HG03520 (cell line): ENCODE results near the gene WDR59.
"Not testable (repeated sequence)": the region's sequence is repeated elsewhere in the genome, so short reads cannot be mapped to it uniquely, and the experiment has no call there.

Experiments
- ATAC-seq: cut with Tn5 transposase; IDR thresholded peaks from one replicate; pipeline ENCODE4 v1.9.1; 2021; ENCODE audit warnings: mild to moderate bottlenecking, moderate library complexity; ENCODE audit not compliant: unreplicated experiment

The WDR59 gene

DNA sequence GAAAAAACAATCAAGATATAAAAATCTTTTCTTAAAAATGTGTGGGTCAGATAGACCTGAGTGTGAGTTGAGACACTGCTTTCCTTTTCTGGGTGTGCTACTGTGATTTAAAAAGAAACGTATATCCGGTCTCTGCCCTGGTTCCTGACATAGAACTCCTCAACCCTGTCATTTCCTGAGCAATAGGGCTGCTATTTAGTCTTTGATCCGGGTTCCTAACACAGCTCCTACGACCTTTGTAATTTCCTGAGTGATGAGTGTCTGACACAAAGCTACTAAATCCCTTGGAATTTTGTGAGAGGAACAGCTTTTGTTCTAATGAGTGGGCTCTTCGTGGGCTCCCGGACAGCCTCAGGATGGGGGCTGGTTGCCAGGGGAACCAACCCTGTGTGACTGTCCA is 116.4 kb downstream of the WDR59 start:
- ATAC-seq: no peak

DNA sequence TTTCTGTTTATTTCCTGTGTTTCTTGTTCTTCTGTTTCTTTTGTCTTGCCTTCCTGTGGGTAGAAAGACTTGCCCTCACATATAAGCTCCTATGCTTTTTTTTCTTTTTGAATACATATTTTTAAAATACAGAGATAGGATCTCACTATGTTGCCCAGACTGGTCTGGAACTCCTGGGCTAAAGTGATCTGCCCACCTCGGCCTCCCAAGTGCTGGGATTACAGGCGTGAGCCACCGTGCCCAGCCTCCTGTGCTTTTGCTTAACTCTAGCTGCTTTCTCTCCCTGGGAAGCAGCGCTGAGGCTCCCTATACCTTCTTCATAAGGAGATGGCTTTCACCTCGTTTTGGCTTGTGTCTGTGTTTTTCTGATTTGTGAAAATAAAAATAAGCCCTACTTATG is 116.9 kb downstream of the WDR59 start:
- no peak for ATAC-seq

DNA sequence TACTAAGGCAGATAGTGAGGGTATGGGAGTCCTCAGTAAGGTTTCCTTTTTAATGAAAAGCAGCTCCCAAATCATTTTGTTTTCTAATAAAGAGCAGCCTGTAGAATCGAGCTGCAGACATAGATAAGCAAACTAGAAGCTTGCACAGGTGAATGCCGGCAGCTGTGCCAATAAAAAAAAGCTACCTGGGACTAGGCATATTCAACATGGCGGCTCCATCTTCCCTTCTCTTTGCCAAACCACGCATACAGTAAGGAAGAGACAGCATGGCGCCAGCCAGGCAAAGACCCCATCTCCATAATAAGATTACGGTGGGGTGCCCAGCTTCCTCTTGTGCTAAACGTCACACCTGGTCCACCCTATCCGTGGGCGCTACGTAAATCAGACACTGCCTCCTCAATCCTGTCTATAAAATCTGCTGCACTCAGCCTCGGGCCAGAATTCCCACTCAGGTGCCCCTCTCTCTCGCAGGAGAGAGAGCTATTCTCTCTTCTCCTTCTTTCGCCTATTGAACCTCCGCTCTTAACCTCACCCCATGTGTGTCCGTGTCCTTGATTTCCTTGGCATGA is 117.6 kb downstream of the WDR59 start:
- no peak for ATAC-seq

DNA sequence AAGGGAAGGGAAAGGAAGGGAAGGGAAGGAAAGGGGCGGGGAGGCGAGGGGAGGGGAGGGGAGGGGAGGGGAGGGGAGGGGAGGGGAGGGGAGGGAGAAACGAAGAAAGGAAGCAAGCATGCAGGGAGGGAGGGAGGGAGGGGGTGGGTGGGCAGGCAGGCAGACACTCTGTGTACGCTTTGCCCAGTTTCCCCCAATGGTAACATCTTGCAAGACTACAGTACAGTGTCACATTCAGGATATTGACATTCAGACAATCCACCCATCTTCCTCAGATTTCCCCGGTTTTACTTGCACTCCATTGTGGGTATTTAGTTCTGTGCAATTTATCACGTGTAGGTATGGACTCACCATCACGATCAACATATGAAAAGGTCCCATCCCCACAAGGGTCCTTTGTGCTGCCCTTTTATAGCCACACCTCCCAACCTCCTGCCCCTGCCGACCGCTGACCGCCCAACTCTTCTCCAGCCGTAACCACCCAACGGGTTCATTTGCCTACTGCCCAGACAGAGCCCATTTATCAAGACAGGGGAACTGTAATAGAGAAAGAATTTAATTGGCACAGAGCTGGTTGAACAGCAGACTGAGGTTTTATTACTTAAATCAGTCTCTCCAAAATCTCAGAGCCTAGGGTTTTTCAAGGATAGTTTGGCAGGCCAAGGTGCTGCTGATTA is 118.9 kb downstream of the WDR59 start:
- ATAC-seq: no peak

DNA sequence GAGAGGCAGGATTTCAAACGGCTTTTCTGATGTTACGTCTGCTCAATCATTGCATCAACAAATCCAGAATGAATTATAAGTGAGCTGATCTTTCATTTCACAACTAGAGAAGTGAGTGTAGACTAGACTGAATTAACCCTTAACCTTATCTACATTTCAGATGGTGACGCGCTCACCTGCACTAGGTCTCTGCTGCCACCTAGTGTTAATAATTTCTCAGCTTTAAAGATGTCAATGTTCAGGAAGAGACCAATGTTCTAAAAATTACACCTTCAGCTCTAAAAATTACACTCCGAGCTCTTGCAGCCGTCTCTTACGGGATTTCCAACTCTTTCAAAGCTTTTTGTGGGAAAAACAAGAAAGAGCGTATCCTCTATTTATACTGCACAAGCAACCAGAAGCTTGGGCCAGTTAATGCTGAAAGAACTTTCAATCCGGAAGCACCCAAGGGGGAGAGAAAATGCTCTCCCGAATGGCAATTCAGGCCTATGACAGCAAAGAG is 122.1 kb downstream of the WDR59 start:
- no peak for ATAC-seq

DNA sequence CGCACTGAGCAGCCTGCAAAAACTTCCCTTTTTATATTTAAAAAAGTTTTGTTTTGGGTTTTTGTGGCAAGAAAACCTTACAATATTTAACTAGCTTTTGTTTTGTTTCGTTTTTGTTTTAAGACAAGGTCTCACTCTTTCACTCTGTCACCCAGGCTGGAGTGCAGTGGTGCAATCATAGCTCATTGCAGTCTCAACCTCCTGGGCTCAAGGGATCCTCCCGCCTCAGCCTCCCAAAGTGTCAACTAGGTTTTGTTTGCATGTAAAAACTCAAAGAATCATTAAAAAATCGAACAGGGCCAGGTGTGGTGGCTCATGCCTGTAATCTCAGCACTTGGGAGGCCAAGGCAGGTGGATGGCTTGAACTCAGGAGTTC is 132.4 kb downstream of the WDR59 start:
- no peak for ATAC-seq

DNA sequence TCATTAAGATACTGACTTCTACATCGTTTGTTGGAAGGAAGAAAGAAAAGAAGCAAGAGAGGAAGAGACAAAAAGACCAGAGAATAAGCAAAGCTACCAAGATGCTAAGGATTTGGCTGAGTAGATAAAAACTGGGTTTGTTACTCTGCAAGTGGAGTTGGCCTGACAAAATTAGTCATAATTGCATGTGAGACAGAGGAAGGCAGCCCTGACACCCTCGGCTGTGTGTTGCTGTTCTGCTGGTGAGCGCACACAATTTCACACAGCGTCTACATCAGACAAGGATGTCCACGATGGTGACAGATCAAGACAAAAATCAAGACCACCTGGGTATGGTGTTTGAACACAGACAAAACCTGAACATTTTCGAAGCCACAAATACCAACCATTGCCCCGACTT is 134.9 kb downstream of the WDR59 start:
- no peak for ATAC-seq

DNA sequence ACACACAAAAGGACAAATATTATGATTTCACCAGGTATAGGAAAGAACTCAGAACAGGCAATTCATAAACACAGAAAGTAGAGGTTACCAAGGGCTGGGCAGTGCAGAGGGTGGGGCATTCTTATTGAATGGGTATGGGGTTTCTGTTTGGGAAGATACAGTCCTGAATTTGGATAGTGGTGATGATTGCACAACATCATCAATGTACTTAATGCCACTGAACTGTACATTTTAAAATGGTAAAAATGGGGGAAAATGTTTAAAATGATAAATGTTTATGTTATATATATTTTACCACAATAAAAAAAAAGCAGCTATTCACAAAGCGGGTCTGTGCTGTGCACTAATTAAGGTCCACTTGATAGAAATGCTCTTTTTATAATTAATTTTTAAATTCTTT is 137.7 kb downstream of the WDR59 start:
- ATAC-seq: no peak

DNA sequence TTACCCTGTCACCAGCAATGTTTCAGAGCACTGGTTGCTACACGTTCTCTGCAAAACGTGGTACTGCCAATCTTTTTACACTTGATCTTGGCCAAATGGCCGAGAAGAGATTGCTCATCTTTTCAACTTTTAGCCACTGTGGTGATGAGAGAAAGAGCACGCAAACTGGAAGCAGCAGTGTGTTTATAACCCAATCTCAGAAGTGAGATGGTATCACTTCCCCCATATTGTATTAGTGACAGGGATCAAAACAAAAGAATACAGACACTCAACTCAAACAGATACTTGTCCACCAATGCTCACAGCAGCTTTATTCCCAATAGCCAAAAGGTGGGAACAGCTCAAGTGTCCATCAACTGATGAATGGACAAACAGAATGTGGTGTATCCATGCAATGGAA is 138.2 kb downstream of the WDR59 start:
- ATAC-seq: no peak

DNA sequence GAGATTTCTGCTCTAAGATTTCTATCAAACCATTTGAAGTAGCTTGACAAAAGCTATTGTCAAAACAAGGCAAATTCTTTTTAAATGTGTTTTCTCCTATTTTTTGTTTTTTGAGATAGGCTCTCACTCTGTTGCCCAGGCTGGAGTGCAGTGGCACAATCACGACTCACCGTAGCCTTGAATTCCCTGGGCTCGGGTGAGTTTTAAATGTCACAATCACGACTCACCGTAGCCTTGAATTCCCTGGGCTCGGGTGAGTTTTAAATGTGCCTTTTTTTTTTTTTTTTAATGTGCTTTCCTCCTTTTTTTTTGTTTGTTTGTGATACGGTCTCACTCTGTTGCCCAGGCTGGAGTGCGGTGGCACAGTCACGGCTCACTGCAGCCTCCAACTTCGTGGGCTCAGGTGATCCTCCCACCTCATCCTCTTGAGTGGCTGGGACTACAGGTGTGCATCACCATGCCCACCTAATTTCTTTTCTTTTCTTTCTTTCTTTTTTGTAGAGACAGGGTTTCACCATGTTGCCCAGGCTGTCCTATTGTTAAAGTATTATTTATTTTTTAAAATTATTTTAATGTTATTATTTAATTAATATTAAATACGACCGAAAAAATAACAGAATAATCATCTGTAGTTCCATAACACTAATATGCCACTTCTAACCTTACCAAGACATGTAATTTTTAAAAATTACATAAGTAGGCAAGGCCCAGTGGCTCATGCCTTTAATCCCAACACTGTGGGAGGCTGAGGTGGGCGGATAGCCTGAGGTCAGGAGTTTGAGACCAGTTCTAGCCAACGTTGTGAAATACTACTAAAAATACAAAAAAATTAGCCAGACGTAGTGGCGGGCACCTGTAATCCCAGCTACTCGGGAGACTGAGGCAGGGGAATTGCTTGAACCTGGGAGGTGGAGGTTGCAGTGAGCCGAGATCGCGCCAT is 140.6 kb downstream of the WDR59 start:
- no peak for ATAC-seq

DNA sequence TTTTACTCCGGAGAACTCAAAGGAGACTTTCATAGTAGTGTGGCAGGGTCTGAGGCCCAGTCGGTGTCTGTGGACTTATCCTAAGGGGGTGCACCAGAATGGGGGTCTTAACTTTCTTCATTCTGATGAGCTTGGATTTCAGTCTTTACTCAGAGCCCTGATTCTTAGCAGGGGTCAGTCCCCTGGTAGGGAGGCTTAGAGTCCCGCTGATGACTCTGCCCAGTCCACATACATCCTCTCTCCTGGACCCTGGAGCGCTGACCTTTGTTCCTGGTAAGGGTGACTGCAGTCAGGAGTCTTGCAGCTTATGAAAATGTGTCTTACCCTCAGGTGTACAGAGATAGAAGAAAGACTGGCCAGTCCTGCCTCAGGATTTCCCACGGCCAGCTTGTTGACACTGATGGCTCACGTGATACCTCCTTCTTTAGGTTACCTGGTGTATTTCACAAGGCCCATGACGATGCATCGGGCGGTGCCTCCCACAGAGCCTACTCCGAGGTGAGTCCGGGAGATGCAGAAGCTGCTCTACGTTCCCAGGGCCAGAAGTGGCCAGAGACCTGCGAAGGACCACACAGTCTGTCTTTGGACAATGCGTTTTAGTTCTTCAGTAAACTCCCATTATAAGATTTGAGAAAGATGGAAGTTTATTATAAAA is 141.4 kb downstream of the WDR59 start:
- not testable (repeated sequence) for ATAC-seq

DNA sequence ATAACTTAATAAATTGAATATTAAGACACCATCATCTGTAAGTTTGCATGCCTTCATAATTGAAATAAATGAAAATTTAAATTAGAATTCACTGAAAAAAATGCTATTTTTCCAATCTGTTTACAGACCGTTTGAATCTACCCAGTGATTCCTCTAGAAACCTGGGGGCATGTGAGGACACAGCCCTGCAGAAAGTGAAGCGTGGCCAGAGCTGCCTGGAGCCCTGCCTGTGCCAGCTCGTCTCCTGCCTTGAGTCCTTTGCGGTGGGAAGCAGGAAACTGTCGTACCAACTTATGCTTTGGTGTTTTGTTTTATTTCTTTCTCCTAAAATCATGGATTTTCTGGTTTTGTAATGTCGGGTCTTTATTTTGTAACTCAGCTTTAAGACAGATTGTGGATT is 142.5 kb downstream of the WDR59 start:
- ATAC-seq: no peak

DNA sequence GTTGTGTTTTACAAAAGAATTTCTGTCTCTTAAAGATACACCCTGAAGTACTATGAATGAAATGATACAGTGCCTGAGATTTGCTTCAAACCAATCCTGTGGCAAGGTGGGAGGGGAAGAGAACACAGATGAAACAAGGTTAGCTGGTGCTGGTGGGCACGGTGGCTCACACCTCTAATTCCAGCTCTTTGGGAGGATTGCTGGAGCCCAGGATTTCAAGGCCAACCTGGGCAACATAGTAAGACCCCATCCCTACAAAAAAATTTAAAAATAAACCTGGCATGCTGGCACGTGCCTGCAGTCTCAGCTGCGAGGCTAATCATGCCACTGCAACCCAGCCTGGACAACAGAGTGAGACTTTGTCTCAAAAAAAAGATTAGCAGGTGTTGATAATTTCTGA is 143.0 kb downstream of the WDR59 start:
- no peak for ATAC-seq

DNA sequence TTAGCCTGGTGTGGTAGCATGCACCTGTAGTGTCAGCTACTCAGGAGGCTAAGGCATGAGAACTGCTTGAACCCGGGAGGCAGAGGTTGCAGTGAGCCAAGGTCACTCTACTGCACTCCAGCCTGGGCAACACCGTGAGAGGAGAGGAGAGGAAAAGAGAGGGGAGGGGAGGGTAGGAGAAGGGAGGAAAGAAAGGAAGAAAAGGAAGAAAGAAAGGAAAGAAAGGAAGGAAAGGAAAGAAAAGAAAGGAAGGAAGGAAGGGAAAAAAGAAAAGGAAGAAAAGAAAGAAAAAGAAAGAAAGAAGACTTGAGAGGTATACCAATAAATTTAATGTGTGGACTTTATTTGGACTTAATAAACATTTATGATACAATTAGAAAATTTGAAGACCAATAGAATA is 143.5 kb downstream of the WDR59 start:
- no peak for ATAC-seq

DNA sequence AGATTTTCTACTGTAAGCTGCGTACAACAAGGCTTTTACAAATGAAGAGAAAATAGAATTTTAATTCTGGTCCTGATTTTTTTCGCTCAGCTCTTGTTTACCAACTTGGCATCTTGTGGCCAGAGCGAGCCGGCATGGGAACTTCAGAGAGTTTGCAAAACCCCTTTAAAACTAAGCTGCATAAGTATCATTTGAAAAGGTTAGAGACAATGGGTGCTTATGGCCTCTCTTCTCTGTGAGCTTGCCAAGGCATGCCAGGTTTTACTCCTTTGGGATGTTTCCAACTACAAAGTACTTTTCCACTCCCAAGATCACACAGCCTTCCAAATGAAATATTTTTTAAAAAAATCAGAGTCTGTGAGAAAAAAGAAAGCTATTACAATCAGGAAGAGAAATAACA is 147.9 kb downstream of the WDR59 start:
- no peak for ATAC-seq

DNA sequence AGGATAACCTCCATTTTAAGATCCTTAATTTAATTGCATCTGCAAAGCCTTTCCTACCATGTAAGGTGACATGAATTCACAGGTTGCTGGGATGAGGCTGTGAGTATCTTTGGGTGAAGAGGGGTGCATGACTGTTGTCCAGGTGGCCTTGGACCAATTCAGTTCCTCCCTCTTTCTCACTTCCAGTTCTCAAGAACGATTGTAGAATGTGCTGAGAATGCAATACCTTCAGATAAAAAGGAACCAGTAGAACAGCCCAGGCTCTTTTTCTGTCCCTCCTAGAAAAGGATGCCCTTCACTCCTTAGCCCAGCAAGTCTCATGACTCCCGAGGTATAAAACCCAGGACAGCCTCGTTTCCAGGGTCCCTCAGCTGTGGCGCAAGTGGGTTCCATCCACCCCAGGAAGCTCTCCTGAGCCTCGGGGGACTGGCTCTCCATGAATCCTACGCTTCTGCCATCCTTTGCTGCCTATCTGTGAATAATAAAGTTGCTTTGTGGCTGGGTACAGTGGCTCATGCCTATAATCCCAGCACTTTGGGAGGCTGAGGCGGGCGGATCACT is 148.7 kb downstream of the WDR59 start:
- ATAC-seq: no peak

DNA sequence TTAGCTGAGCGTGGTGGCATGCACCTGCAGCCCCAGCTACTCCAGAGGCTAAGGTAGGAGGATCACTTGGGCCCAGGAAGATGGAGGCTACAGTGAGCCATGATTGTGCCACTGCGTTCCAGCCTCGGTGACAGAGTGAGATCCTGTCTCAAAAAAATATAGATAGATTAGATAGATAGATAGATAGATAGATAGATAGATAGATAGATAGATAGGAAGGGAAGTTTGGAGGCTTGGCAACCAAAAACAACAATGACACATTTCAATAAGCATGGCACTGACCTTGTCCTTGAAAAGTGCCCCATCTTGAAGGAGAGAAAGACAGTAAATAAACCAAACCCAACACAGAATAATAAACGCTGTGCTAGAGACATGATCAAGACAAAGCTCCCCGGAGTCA is 152.7 kb downstream of the WDR59 start:
- no peak for ATAC-seq

DNA sequence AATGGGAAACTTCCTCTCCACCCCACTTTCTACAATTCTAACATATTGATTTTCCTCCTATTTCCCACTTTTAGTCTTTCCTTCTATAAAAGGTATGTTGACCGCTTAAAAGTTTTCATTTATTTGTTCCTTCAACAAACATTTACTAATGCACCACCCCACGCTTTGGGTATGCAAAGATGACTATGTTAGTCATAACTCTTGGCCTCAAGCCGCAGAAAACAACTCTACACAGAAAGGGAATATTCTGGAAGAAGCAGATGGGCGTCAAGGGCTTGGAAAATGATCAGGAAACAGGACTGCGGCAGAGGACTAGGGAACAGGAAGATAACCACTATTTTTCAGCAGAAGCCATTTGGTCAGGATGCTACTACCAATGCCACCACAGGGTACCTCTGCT is 153.5 kb downstream of the WDR59 start:
- ATAC-seq: no peak

DNA sequence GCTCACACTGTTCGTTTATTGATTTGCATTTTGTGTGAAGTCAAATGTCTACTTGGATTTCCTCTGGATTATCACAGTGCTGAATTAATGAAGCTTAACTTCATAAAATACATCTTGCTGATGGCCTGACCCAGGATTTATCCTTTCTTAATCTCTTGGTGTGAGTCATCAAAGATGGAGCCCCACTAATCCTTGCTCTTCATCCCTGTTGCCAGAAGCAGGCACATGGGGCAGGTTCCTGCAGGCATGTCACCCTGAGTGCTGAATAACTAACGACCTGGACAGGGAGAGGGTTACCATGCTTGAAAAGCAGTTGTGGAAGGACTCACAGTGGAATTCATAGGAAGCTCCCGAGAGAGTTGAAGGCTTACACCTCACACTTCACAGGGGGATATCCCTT is 154.3 kb downstream of the WDR59 start:
- ATAC-seq: no peak

DNA sequence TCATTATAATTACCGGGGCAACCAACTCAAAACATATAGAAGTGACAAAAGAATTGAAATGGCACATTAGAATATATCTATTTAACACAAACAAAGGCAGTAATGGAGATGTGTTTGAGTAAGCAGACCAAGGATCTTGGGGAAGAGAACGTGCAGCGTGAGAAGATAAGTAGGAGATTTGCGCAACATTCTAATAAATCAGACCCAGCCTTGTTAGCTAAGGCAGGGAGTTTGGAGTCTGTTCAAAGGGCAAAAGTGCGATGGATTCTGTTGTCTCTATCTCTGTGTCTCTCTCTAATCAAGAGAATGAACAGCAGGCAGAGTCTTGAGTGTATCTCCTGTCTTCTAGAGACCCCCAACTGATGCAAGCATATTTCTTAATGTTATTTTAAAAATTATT is 155.3 kb downstream of the WDR59 start:
- ATAC-seq: no peak

DNA sequence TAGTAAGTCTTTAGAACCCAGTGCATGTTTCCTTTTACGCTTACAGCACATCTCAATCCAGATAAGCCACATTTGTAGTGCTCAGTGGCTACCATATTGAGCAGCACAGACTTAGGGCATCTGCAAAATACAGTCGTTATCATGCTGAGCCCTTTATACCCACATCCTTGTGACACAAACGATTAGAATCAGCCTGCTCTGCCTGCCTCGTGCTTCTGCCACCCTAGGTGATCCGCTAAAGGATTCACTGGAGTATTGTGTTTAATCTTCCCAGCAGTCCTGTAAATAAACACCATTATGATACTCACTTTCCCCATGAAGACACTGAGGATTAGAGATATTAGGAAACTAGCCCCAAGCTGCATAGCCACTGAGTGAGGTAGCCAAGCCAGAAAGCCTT is 159.0 kb downstream of the WDR59 start:
- ATAC-seq: no peak
